Heart left ventricle (tissue), 16 donors: ENCODE data around the gene KCNG2. TPM values are rescaled to one million over a fixed set of nuclear protein-coding genes. Genes with fewer than 3 reads are reported as not detected.

Experiments
- ATAC-seq, 4 donors: fragments of 200-7000 bp; cut with Tn5 transposase; one replicate each; pipeline ENCODE4 v1.9.1; 2020 to 2022; ENCODE audit warnings: moderate library complexity in 4 of 4, mild to moderate bottlenecking in 3 of 4, moderate number of reproducible peaks in 1 of 4
- DNase-seq, 5 donors: peaks; one replicate each; pipeline ENCODE4 v3.0.0-alpha.2; 2020
- H3K27ac ChIP-seq, 12 donors: fragments of 200-600 bp; sonication (generic) in 4 of 12; one replicate each; pipeline versions ENCODE4 v1.5.0 to v1.8.0; 2016 to 2022; ENCODE audit warnings: mild to moderate bottlenecking in 2 of 12
- H3K27me3 ChIP-seq, 9 donors: fragments of 200-600 bp; sonication (generic) in 2 of 9; one replicate each; pipeline versions ENCODE4 v1.5.1 to v1.8.0; 2016 to 2022; ENCODE audit warnings: mild to moderate bottlenecking in 3 of 9
- H3K36me3 ChIP-seq, 9 donors: fragments of 200-600 bp; sonication (generic) in 2 of 9; one replicate each; pipeline versions ENCODE4 v1.5.0 to v1.8.0; 2018 to 2022; ENCODE audit warnings: mild to moderate bottlenecking in 2 of 9
- H3K4me1 ChIP-seq, 12 donors: fragments of 200-600 bp; sonication (generic) in 4 of 12; one replicate each; pipeline versions ENCODE4 v1.5.0 to v1.8.0; 2016 to 2022; ENCODE audit warnings: mild to moderate bottlenecking in 3 of 12
- H3K4me3 ChIP-seq, 12 donors: fragments of 200-600 bp; sonication (generic) in 4 of 12; one replicate each; pipeline versions ENCODE4 v1.5.0 to v1.8.0; 2017 to 2022; ENCODE audit warnings: mild to moderate bottlenecking in 9 of 12, moderate library complexity in 4 of 12
- H3K9me3 ChIP-seq, 12 donors: fragments of 200-600 bp; sonication (generic) in 4 of 12; one replicate each; pipeline versions ENCODE4 v1.5.0 to v1.8.0; 2016 to 2022; ENCODE audit warnings: mild to moderate bottlenecking in 1 of 12
- CTCF ChIP-seq, 12 donors: fragments of 200-600 bp; sonication (generic) in 4 of 12; IDR thresholded peaks; one replicate each; pipeline versions ENCODE4 v1.5.0 to v1.8.0; 2018 to 2022; ENCODE audit warnings: antibody characterized with exemption in 12 of 12, mild to moderate bottlenecking in 5 of 12
- POLR2A ChIP-seq, 2 donors: fragments of 450-650 bp; IDR thresholded peaks; one replicate each; pipeline ENCODE4 v1.6.1; 2017; ENCODE audit warnings: antibody characterized with exemption in 2 of 2, mild to moderate bottlenecking in 2 of 2, moderate library complexity in 2 of 2
- WGBS, 4 donors: extraction: QIAGEN DNeasy Blood & Tissue Kit in 2 of 4; methylation state at CpG; one replicate each; pipeline versions ENCODE4 v1.1.5 to v1.1.7; 2013 to 2018; 5-methylcytosine and 5-hydroxymethylcytosine counted together
- intact Hi-C, 10 donors: fragments of 100-400 bp; cut with DNase I; formaldehyde crosslinking; loops; one replicate each; pipeline versions ENCODE4 v1.11.1 to v1.14.2; 2022
- polyA plus RNA-seq, 2 donors: library from polyadenylated mRNA; stranded (reverse); fragments of 200-250 nt; gene quantifications; one replicate each; pipeline ENCODE4 v1.2.3, GENCODE V29; 2013
- total RNA-seq, 9 donors: library from RNA; depleted of rRNA in 2 of 9; stranded (reverse); fragments of >200 nt in 2 of 9; fragmentation: NEBNext Ultra II Directional in 3 of 9; extraction: Animal tissue kit (Norgen Biotek cat#: 25700) in 3 of 9; gene quantifications; one replicate each; pipeline versions ENCODE4 v1.1.0 to v1.2.4, GENCODE V29; 2016 to 2023
- donor health status: ischemic (EF 13 %, LVEDD 7.1; RV severe dilation, severe dysfunction).
- donor health status: healthy with polysubstance abuse.
- donor health status: DM: no; HTN: yes; CAD: no.
- donor health status: DM: no; HTN: no; CAD: no.
- donor health status: ischemic (EF 25% LVEDD 6.9; RV normal size, moderate dysfunction).
- donor health status: ischemic (EF 25% LVEDD 5.7; RV mildly dilated, moderate dysfunction).
- donor health status: healthy.
- donor health status: DM: yes; HTN: yes; CAD: no.
- donor health status: ischemic (EF 35%, LVEDD 5.7; RV mildly dilated, moderate dysfunction).
- donor health status: nonischemic (EF 11% LVEDD 7.7; RV severe dilation, severe dysfunction).
- donor health status: DM: yes; HTN: yes; CAD: no.
- donor health status: PGD.
- donor health status: ischemic (EF 29% LVEDD 5.4; RV normal size, mild dysfunction).
- donor health status: nonischemic (EF 23%, LVEDD 6.1; RV moderate dilation, normal function).

KCNG2 gene
- total and polyA plus RNA-seq, 11 donors = 0.07 to 1.5 (median 0.18) TPM; not detected in 8

- WGBS, 4 donors = 60 to 81% (median 73%) methylated on average over 7 to 11 of the region's 11 CpGs
- TF ChIP-seq CTCF (IDR thresholded peaks at IDR 0.05) = no peak
- TF ChIP-seq POLR2A (IDR thresholded peaks at IDR 0.05) = no peak
- no peaks in the 10 kb centered on the region for H3K4me1 ChIP-seq
- ATAC-seq (no peak), DNase-seq (peak in 1 of 5 donors; percentile 14)
- intact Hi-C loops = no loop called here
- H3K4me3 ChIP-seq = no peak overlapping the region
- no peak overlapping the region for H3K27ac ChIP-seq
- no peaks in the 10 kb centered on the region for H3K36me3 ChIP-seq
- H3K9me3 ChIP-seq = peaks cover 0 to 27% (median 10%) of the 10 kb centered on the region in 12 donors
- peaks cover 0 to 35% (median 0%) of the 10 kb centered on the region in 9 donors for H3K27me3 ChIP-seq
Measured at GRCh38 chr18:79770501-79770815, 27.3 kb upstream of the KCNG2 start.

GRCh38 chr18:79770826-79771225 lies 26.9 kb upstream of the KCNG2 start:
- H3K27ac ChIP-seq = no peak overlapping the region
- no peaks in the 10 kb centered on the region for H3K36me3 ChIP-seq
- ATAC-seq = no peak
- TF ChIP-seq POLR2A (IDR thresholded peaks at IDR 0.05) = no peak
- TF ChIP-seq CTCF (IDR thresholded peaks at IDR 0.05) = no peak
- 74 to 80% (median 77%) methylated on average over 20 to 24 of the region's 24 CpGs for WGBS, 4 donors
- H3K27me3 ChIP-seq = peaks cover 0 to 38% (median under 1%) of the 10 kb centered on the region in 9 donors
- DNase-seq = no peak
- intact Hi-C loops = no loop called here
- no peak overlapping the region for H3K4me3 ChIP-seq
- H3K4me1 ChIP-seq = no peaks in the 10 kb centered on the region
- peaks cover 0 to 27% (median 10%) of the 10 kb centered on the region in 12 donors for H3K9me3 ChIP-seq

GRCh38 chr18:79771446-79772107 lies 26.2 kb upstream of the KCNG2 start:
- Histone ChIP-seq H3K4me3 (no peak overlapping the region), H3K9me3 (peaks cover 0 to 27% (median 10%) of the 10 kb centered on the region in 12 donors), H3K4me1 (no peaks in the 10 kb centered on the region), H3K36me3 (no peaks in the 10 kb centered on the region), H3K27ac (no peak overlapping the region), H3K27me3 (peaks cover 0 to 37% (median 3%) of the 10 kb centered on the region in 9 donors)
- 72 to 75% (median 73%) methylated on average over 35 of the region's 35 CpGs for WGBS, 4 donors
- intact Hi-C loops = no loop called here
- ATAC-seq (no peak), DNase-seq (no peak)
- no peak for TF ChIP-seq POLR2A (IDR thresholded peaks at IDR 0.05)
- TF ChIP-seq CTCF (IDR thresholded peaks at IDR 0.05) = no peak

- Histone ChIP-seq H3K27me3 (peaks cover 0 to 37% (median 3%) of the 10 kb centered on the region in 9 donors), H3K36me3 (no peaks in the 10 kb centered on the region), H3K27ac (no peak overlapping the region), H3K9me3 (peaks cover 0 to 27% (median 10%) of the 10 kb centered on the region in 12 donors), H3K4me3 (no peak overlapping the region), H3K4me1 (no peaks in the 10 kb centered on the region)
- DNase-seq (no peak), ATAC-seq (no peak)
- TF ChIP-seq POLR2A (IDR thresholded peaks at IDR 0.05) (no peak), CTCF (IDR thresholded peaks at IDR 0.05) (no peak)
- WGBS, 4 donors = 79 to 87% (median 83%) methylated on average over 23 to 38 of the region's 38 CpGs
- intact Hi-C loops = no loop called here
Measured at GRCh38 chr18:79772108-79772864, 25.5 kb upstream of the KCNG2 start.
